Liver (tissue), 9 donors: ENCODE results near the gene TP63. TPM values are rescaled to one million over a fixed set of nuclear protein-coding genes. Genes with fewer than 3 reads are reported as not detected.

Experiments used
- DNase-seq: peaks from one replicate; pipeline ENCODE4 v3.0.0-alpha.2; 2017; ENCODE audit warnings: low spot score
- H3K27ac ChIP-seq, 2 donors: one replicate each; pipeline ENCODE4 v1.7.0; 2013; ENCODE audit warnings: inconsistent platforms in 2 of 2, low read length in 2 of 2, control low read depth in 1 of 2, low read depth in 1 of 2, mild to moderate bottlenecking in 1 of 2
- H3K27me3 ChIP-seq, 4 donors: one replicate each; pipeline versions ENCODE4 v1.6.1 to v1.7.0; 2013; ENCODE audit warnings: low read length in 3 of 4, inconsistent platforms in 1 of 4, mild to moderate bottlenecking in 1 of 4, moderate library complexity in 1 of 4; ENCODE audit not compliant: control insufficient read depth in 4 of 4, insufficient read depth in 4 of 4
- H3K36me3 ChIP-seq, 4 donors: one replicate each; pipeline versions ENCODE4 v1.6.1 to v1.7.0; 2013; ENCODE audit warnings: low read length in 3 of 4, mild to moderate bottlenecking in 3 of 4, low read depth in 1 of 4, moderate library complexity in 1 of 4; ENCODE audit not compliant: control insufficient read depth in 4 of 4, insufficient read depth in 3 of 4
- H3K4me1 ChIP-seq, 4 donors: one replicate each; pipeline versions ENCODE4 v1.6.1 to v1.7.0; 2013; ENCODE audit warnings: low read length in 3 of 4, mild to moderate bottlenecking in 3 of 4, moderate library complexity in 1 of 4; ENCODE audit not compliant: control insufficient read depth in 4 of 4, insufficient read depth in 4 of 4
- H3K4me3 ChIP-seq, 3 donors: one replicate each; pipeline versions ENCODE4 v1.6.1 to v1.7.0; 2013; ENCODE audit warnings: low read length in 3 of 3, control low read depth in 1 of 3, low read depth in 1 of 3, mild to moderate bottlenecking in 1 of 3
- H3K9ac ChIP-seq, 2 donors: one replicate each; pipeline ENCODE4 v1.7.0; 2013; ENCODE audit warnings: low read length in 2 of 2, mild to moderate bottlenecking in 2 of 2, moderate library complexity in 2 of 2, control low read depth in 1 of 2, low read depth in 1 of 2
- H3K9me3 ChIP-seq, 4 donors: one replicate each; pipeline versions ENCODE4 v1.6.1 to v1.7.0; 2013; ENCODE audit warnings: low read length in 3 of 4; ENCODE audit not compliant: control insufficient read depth in 4 of 4
- EGR1 ChIP-seq, 2 donors: IDR thresholded peaks; 2 replicates each; pipeline ENCODE4 v1.6.1; 2016 to 2018; ENCODE audit warnings: antibody characterized with exemption in 2 of 2, low read depth in 2 of 2
- FOXA1 ChIP-seq: IDR thresholded peaks from 2 replicates; pipeline ENCODE4 v1.6.1; 2016; ENCODE audit warnings: antibody characterized with exemption
- FOXA2 ChIP-seq: IDR thresholded peaks from 2 replicates; pipeline ENCODE4 v1.6.1; 2016; ENCODE audit warnings: antibody characterized with exemption
- GABPA ChIP-seq, 2 donors: IDR thresholded peaks in 1 of 2; conservative IDR thresholded peaks in 1 of 2; 2 replicates each; pipeline ENCODE4 v1.6.1; 2016; ENCODE audit warnings: antibody characterized with exemption in 2 of 2, mild to moderate bottlenecking in 1 of 2, moderate library complexity in 1 of 2
- JUND ChIP-seq, 2 donors: IDR thresholded peaks; 2 replicates each; pipeline ENCODE4 v1.6.1; 2016; ENCODE audit warnings: antibody characterized with exemption in 2 of 2
- MAX ChIP-seq: IDR thresholded peaks from 2 replicates; pipeline ENCODE4 v1.6.1; 2016; ENCODE audit warnings: antibody characterized with exemption
- NR2F2 ChIP-seq: IDR thresholded peaks from 2 replicates; pipeline ENCODE4 v1.6.1; 2016; ENCODE audit warnings: antibody characterized with exemption
- RAD21 ChIP-seq, 2 donors: IDR thresholded peaks; 2 replicates each; pipeline ENCODE4 v1.6.1; 2016; ENCODE audit warnings: antibody characterized with exemption in 2 of 2, mild to moderate bottlenecking in 2 of 2
- REST ChIP-seq: IDR thresholded peaks from 2 replicates; pipeline ENCODE4 v1.6.1; 2016; ENCODE audit warnings: antibody characterized with exemption, mild to moderate bottlenecking
- RXRA ChIP-seq, 2 donors: IDR thresholded peaks; 2 replicates each; pipeline ENCODE4 v1.6.1; 2017 to 2018; ENCODE audit warnings: antibody characterized with exemption in 2 of 2, mild to moderate bottlenecking in 1 of 2
- WGBS: extraction: QIAGEN DNeasy Blood & Tissue Kit; methylation state at CpG from one replicate; pipeline ENCODE4 v1.1.7; 2013; 5-methylcytosine and 5-hydroxymethylcytosine counted together
- polyA plus RNA-seq, 2 donors: library from polyadenylated mRNA; stranded (reverse) in 1 of 2; unstranded in 1 of 2; fragments of 200-250 nt in 1 of 2; fragments of >200 nt in 1 of 2; fragmentation: Nextera tagmentation in 1 of 2; extraction: Ambion mirVana in 1 of 2; gene quantifications; one replicate each; pipeline versions ENCODE4 v1.2.1 to v1.2.3, GENCODE V29; 2013 to 2015
- total RNA-seq, 2 donors: library from RNA; depleted of rRNA; stranded (reverse); fragments of >200 nt; gene quantifications; one replicate each; pipeline ENCODE4 v1.2.3, GENCODE V29; 2014
- TF ChIP-seq, protein P1 (sequence below): fragments of 150-350 bp; IDR thresholded peaks from 2 replicates; pipeline ENCODE4 v1.5.1; 2017; ENCODE audit warnings: improper control_type of control experiment, low read depth, low read length; ENCODE audit not compliant: missing input control
- donor health status: healthy.
- donor health status: healthy.
- donor health status: healthy.
- donor health status: healthy.
- donor health status: healthy.

Gene TP63
- total and polyA plus RNA-seq, 4 donors = under 0.01 to 0.08 (median 0.05) TPM; not detected in 1

DNA sequence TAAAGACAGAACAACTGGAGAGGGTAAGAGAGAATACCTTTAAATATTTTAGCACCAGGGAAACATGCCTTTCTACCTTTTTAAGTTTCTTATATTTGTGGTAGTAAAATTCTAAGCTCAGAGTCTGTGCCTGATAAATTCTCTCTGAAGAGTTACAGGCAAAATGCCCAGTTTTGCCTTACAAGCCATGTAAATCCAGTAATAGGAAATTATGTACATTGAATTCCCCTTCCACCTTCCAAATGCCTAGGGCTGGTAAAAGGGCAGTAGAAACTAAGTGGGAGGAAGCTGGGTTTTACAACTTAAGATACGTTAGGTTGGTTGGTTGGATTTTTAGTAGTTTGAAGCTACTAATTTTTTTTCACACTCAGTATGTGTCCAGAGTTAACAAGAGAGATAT, 43.1 kb upstream of the TP63 start:
- H3K9me3 ChIP-seq = peaks cover 0 to 3% (median 0%) of the 10 kb centered on the region in 4 donors
- H3K36me3 ChIP-seq = no peaks in the 10 kb centered on the region
- H3K9ac ChIP-seq = no peak overlapping the region
- peaks cover 0 to 4% (median 0%) of the 10 kb centered on the region in 4 donors for H3K4me1 ChIP-seq
- 87% methylated on average over 1 of the region's 1 CpG for WGBS
- H3K4me3 ChIP-seq = no peak overlapping the region
- no peak overlapping the region for H3K27ac ChIP-seq
- DNase-seq = no peak
- no peak for TF ChIP-seq RXRA (IDR thresholded peaks at IDR 0.05)
- no peaks in the 10 kb centered on the region for H3K27me3 ChIP-seq

- peaks cover 0 to 4% (median 0%) of the 10 kb centered on the region in 4 donors for H3K4me1 ChIP-seq
- no peaks in the 10 kb centered on the region for H3K36me3 ChIP-seq
- no peak overlapping the region for H3K4me3 ChIP-seq
- H3K27me3 ChIP-seq = no peaks in the 10 kb centered on the region
- DNase-seq = no peak
- no peak overlapping the region for H3K27ac ChIP-seq
- no peak overlapping the region for H3K9ac ChIP-seq
- peaks cover 0 to 3% (median 0%) of the 10 kb centered on the region in 4 donors for H3K9me3 ChIP-seq
- 91% methylated on average over 5 of the region's 5 CpGs for WGBS
- TF ChIP-seq FOXA2 = no peak
- TF ChIP-seq RAD21 (IDR thresholded peaks at IDR 0.05) = no peak
- TF ChIP-seq RXRA (IDR thresholded peaks at IDR 0.05) = no peak
- TF ChIP-seq, protein P1, sequence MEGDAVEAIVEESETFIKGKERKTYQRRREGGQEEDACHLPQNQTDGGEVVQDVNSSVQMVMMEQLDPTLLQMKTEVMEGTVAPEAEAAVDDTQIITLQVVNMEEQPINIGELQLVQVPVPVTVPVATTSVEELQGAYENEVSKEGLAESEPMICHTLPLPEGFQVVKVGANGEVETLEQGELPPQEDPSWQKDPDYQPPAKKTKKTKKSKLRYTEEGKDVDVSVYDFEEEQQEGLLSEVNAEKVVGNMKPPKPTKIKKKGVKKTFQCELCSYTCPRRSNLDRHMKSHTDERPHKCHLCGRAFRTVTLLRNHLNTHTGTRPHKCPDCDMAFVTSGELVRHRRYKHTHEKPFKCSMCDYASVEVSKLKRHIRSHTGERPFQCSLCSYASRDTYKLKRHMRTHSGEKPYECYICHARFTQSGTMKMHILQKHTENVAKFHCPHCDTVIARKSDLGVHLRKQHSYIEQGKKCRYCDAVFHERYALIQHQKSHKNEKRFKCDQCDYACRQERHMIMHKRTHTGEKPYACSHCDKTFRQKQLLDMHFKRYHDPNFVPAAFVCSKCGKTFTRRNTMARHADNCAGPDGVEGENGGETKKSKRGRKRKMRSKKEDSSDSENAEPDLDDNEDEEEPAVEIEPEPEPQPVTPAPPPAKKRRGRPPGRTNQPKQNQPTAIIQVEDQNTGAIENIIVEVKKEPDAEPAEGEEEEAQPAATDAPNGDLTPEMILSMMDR = no peak
- TF ChIP-seq REST = no peak
- TF ChIP-seq JUND (IDR thresholded peaks at IDR 0.05) = no peak
- no peak for TF ChIP-seq NR2F2
These were observed 42.6 kb upstream of the TP63 start for GRCh38 chr3:189588475-189589178.

DNA sequence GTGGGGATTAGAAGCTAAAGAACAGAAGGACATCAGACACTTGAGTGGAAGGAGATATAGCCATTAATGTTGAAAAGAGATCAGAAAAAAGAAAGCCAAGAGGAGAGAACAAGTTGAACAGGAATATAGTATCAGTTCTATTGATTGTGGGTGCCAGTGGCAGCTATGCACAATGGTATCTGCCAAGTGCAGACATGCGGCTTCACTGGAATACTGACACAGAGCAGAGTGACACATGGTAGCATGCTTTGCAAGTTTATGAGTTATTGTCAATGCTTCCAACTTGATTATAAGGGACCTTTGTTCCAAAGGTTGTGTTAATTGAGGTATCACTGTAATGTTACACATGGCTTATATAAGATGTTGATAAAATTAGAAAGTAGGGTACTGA, 42.0 kb upstream of the TP63 start:
- TF ChIP-seq MAX (no peak), EGR1 (IDR thresholded peaks at IDR 0.05; ENCODE audit: low read depth in 2 of 2) (no peak), FOXA1 (no peak), GABPA (IDR thresholded peaks at IDR 0.05 in 1 of 2, conservative IDR thresholded peaks at IDR 0.05 in 1 of 2) (no peak), NR2F2 (no peak)
- 84% methylated on average over 1 of the region's 1 CpG for WGBS
- no peak overlapping the region for H3K9ac ChIP-seq
- no peak for DNase-seq
- H3K36me3 ChIP-seq = no peaks in the 10 kb centered on the region
- peaks cover 0 to 3% (median 0%) of the 10 kb centered on the region in 4 donors for H3K9me3 ChIP-seq
- no peaks in the 10 kb centered on the region for H3K27me3 ChIP-seq
- H3K27ac ChIP-seq = no peak overlapping the region
- no peak overlapping the region for H3K4me3 ChIP-seq
- peaks cover 0 to 4% (median 0%) of the 10 kb centered on the region in 4 donors for H3K4me1 ChIP-seq
